HUDEP-2 (cell line): Measurements from ENCODE around the gene SCN9A.
"Not testable (repeated sequence)": the region's sequence is repeated elsewhere in the genome, so short reads cannot be mapped to it uniquely, and the experiment has no call there.

ENCODE experiments used
- DNase-seq, 76 experiments: peaks; one replicate each; lab custom pipeline; 2025; ENCODE audit not compliant: unreplicated experiment in 76 of 76; lab: John Stamatoyannopoulos, UW

Gene SCN9A

DNA sequence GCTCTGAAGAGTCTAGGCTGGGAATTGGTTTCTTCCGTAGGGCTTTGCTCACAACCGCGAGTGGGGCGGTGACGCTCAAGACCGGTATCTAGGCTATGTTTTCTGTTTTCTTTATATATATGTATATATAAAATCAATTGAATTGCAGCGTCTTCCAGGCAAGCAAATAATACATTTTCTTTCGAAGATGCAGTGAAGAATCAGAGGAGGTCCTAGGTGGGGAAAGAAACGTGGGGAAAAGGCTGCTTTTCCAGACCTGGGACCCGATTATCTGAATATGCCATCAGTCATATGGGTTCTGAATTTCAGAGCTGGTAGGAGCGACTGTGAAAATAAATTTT is 714 bp upstream of the SCN9A start:
- DNase-seq: peak in 1 of 76 experiments; percentile 1

GRCh38 chr2:166375195-166375735 is 479 bp downstream of the SCN9A start:
- no peak for DNase-seq

DNA sequence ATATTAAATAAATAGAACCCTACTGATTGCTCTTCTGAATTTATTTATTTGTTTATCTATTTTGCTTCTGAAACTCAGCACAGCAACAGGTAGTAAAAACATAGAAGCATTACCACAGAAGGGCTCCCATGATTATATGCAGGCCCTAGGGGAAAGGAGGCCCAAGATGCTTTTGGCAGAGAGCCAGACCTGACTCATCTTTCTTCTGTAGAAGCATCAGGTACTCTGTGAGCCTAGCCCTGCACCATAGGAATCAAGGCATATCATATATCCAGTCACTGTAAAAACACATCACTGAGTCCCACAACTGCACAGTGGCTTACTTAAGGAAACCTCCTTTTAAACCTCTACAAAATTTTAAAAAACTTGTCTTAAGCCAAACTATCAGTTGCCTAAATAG is 1.8 kb downstream of the SCN9A start:
- DNase-seq: peak in 23 of 76 experiments; percentile 0 to 69 (median 13)

GRCh38 chr2:166373539-166373938 is 2.2 kb downstream of the SCN9A start:
- no peak for DNase-seq

DNA sequence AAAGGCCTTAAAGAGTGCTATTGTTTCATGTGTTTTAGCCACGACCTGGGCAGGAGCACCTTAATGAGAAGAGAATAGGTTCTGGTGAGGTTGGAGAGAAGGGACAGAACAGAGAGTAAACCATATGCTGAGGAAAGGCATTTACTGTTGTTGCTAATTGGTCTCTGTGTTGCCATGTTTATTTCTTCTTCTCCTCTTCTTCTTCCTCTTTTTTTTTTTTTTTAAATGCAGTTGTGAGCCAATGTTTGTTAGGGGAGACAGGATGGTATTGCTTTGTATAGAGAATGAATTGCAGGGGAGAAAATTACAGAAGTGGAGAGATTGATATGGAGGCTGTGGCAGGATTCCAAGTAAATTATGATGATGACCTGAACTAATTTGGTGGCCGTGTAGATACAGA is 2.6 kb downstream of the SCN9A start:
- DNase-seq: no peak

GRCh38 chr2:166372046-166372445 is 3.7 kb downstream of the SCN9A start:
- DNase-seq: no peak

DNA sequence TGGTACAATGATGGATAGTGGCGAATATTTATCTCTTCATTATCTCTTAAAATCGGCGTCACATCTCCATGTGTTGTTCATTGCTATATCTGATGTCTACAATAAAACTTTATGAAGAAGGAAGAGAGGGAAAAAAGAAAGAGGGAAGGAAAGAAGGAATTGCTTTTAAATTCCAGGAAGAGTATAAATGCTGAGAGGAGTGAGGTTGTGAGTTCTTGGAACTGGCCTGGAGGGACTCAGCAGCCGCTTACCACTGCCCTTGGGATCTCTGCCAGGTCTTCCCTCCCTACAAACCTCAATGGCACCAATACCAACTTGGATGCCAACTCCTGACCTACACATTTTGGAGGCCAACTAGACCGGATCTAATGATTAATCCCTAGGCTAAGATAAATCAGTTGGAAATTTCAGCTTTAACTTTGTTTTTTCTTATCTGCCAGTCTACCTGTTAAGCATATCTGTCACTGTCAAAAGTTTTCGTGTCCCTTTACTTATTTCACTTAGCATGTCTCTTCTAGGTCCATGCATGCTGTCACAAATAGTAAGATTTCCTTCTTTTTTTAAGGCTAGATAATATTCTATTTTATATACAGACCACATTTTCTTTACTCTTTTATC is 9.8 kb downstream of the SCN9A start:
- DNase-seq: peak in 1 of 76 experiments; percentile 34

DNA sequence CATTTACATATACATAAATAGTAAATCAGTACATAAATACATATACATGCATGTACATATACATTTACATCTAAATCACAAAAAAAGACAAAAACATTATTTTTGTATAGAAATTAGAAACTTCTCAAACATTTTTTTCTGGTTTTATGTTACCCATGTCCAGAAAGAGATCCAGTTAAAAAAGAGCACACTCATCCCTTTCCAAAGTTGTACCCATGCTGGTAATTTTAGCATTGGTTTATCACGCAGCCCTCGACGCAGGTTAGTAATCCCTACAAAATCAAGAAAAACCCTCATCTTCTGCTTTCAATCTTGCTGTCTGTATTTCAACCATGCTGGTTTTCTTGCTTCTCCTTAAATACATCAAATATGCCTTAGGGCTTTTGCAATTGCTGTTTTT is 10.5 kb downstream of the SCN9A start:
- no peak for DNase-seq

DNA sequence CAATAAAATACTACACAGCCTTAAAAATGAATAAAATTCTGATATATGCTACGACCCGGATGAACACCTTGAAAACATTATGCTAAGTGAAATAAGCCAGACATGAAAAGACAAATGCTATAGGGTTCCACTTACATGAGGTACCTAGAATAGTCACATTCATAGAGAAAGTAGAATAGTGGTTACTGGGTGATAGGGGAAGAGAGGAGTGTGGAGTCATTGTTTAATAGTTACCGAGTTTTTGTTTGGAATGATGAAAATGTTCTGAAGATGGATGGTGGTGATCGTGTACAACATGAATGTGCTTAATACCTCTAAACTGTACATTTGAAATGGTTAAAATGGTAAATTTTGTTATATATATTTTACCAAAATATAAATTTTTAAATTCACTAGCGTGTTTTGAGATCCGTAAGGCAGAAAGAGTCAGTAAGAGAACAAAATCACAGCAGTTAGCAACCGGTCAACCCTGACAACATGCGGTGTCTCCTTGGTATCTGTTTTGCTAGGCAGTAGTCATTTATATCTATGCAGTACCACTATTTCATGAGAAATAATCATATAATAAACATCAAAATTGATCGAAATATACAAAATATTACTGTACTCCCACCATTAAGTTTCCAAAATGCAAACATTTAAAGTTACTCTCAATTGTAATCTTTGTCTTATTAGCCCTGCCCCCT is 11.1 kb downstream of the SCN9A start:
- DNase-seq: no peak

- peak in 11 of 76 experiments; percentile 1 to 41 (median 10) for DNase-seq
Measured at GRCh38 chr2:166361351-166362153, 14.2 kb downstream of the SCN9A start.

DNA sequence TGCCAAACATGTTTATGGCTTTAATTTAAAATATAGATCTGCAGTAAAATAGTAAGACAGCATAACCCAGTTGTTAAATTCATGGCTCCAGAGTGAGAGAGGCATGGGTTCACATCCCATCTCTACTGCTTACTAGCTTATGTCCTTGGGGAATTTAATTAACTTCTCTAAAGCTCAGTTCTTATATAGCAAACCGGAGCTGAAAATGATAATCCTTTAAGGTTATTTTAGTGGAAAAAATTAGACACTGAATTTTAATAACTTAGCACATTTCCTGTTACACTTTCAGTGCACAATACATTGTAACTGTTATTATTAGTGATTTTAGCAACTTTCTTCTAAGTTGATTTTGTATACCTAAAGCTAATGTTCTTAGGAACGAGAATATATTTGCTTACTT is 14.8 kb downstream of the SCN9A start:
- DNase-seq: no peak

- no peak for DNase-seq
Measured at GRCh38 chr2:166360426-166360825, 15.3 kb downstream of the SCN9A start.

- not testable (repeated sequence) for DNase-seq
Measured at GRCh38 chr2:166357950-166358321, 17.8 kb downstream of the SCN9A start.

DNA sequence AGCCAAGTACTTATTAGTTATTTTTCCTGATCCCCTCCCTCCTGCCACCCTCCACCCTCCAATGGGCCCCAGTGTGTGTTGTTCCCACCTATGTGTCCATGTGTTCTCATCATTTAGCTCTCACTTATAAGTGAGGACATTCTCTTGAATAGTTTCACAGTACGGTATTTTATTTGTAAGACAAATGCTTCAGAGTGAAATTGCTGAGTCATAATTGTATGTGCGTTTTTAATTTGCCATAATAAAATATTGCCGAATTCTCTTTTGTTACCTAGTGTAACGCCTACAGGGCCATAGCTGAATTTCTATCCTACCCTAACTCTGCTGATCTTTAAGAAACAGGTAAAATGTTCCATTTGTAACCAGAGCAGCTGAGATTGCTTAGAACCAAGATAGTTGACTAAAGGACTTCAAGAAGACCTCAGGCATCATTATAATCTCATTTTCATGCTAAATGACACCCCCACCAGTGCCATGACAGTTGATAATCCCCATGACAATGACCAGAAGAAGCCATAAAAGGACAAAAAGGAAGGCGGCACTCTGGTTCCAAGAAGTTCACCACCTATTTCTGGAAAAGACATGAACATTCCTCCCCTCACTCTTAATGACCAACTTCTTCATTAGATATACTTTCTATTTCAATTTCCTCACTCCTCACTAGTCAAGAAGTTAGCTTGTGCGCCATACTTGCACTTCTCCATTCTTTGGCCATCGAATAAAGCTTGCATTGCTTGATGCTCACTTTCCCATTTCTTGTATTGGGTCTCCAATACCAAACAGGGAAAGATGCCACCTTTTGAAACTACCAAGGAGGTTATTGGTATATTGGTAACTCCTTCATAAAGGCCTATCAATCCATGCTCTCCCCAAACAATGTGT is 18.4 kb downstream of the SCN9A start:
- no peak for DNase-seq

GRCh38 chr2:166351319-166351718 is 24.4 kb downstream of the SCN9A start:
- DNase-seq: no peak

DNA sequence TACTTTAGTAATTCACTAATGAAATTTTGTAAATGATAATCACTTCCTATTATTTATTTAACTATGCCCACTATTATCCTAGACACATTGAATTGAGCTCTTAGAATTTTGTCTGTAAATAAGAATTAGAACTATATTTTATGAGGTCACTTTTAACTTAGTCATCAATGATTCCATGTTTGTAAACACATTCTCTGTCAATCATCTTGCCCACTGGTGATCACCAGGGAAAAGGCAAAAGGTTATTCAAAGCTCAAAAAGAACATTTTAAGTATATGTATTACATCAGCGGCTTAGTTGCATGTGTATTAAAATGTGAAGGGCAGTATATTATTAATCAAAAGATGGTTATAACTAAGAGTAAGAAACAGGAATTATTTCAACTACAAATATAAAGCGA is 25.2 kb downstream of the SCN9A start:
- no peak for DNase-seq

DNA sequence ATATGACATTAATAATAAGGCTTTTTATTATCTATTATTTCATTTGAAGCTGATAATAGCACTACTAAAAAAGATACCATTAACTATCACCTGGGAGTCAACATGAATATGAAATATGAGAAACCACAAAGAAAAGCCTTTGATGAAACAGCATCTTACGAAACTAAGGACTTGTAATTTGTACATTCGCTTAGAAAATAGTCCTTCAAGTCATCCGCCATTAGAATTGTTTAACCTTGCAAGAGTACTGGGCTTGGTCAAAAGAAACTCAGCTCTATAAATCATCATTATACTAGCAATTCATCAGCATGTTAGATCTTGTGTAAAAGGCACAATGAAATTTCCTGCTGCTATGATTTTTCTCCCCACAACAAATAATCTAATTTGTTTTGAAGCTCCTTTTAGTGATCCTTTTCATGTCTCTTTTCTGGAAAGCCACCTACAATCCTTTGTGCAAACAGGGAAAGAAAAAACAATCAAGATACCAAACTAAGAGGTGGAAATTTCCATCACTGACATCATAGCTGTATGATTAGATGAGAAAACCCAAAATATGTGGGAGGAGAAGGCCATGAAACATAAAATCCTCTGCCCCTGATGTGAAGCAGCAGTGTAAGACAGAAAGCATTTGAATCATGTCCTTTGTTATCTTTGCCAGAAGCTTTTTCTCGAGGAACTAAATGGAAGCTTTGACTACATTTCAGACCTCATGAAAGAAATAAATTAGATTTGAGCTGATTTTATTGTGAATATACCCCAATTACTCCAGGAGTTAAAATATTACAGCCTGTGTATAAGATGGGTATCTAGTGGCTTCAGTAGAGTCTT is 31.2 kb downstream of the SCN9A start:
- no peak for DNase-seq

DNA sequence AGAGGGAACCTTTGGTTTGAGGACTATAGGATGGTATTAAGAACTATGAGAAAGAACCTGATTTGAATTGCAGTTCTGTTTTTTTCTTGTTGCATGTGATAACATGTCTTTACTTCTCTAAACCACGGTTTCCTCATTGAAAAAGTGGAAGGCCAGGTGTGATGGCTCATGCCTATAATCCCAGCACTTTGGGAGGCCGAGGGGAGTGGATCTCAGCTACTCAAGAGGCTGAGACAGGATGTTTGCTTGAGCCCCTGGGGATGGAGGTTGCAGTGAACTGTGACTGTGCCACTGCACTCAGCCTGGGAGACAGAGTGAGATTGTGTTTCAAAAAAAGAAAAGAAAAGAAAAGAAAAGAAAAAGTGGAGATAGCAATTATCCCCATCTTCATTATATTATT is 32.3 kb downstream of the SCN9A start:
- DNase-seq: no peak

DNA sequence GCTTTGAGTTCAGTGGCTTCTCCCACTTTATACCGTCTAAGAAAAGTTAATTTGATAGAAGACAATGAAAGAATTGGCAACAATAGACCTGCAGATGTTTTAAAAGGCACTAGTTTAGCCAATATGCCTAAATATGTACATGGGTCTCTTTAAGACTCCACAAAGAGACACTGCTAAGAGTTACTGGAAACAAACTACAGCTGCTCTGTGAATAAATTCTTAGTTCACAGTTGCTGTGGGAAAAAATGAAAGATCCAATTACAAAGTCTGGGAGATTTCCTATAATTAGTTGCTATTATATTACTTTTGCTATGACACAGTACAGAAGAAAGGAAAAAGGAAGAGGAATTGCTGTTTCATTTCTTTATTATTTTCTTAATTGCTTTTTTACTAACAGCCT is 34.3 kb downstream of the SCN9A start:
- DNase-seq: no peak

GRCh38 chr2:166338831-166339339 is 36.9 kb downstream of the SCN9A start:
- no peak for DNase-seq
